Measurements from ENCODE around the gene ZNF346.
A peak's percentile ranks its signal among the peaks of the same experiment; 100 is the strongest.
"Not testable (repeated sequence)": the region's sequence is repeated elsewhere in the genome, so short reads cannot be mapped to it uniquely, and the experiment has no call there.

The ZNF346 gene, protein sequence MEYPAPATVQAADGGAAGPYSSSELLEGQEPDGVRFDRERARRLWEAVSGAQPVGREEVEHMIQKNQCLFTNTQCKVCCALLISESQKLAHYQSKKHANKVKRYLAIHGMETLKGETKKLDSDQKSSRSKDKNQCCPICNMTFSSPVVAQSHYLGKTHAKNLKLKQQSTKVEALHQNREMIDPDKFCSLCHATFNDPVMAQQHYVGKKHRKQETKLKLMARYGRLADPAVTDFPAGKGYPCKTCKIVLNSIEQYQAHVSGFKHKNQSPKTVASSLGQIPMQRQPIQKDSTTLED

DNA sequence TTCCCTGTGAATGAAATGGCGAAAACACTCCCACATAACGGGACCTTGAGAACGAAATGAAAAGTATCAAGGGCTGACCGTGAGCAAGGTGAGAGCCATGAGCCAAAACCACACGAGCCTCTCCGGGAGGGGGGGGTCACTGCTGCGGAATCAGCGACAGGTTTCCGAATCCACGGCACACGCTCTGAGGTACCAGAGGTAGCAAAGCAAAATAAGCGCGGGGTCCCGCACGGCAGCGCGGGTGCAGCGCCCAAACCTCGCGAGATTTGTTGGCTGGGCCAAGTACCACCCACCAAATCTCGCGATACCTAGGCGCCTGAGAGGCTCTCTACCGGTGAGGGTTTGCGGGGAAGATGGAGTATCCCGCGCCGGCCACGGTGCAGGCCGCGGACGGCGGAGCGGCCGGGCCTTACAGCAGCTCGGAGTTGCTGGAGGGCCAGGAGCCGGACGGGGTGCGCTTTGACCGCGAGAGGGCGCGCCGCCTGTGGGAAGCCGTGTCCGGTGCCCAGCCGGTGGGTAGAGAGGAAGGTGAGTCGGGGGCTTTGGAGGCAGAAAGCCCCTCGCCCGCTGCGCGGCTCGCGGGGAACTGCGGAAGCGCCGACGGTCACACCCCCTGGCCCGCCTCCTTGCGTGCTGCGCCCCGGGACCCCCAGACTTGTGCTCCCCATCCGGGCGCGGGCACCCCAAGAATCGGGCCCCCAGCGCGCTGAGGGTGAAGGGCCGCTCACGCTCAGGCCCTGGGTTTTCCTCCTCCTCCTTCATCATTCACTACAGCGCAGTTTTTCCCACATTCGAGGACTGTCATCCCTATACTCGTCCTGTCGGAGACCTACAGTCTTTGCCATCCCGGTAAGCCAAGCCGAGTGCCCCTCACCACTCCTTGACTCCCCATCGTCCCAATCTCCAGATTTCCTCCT, at the start of gene ZNF346:
Gene ZNF346 (plus strand): TSS at position 311 of the 917 bp plus-strand sequence. CDS start 43 bp downstream, at position 354.
- DNase-seq, result peak; percentile 83

DNA sequence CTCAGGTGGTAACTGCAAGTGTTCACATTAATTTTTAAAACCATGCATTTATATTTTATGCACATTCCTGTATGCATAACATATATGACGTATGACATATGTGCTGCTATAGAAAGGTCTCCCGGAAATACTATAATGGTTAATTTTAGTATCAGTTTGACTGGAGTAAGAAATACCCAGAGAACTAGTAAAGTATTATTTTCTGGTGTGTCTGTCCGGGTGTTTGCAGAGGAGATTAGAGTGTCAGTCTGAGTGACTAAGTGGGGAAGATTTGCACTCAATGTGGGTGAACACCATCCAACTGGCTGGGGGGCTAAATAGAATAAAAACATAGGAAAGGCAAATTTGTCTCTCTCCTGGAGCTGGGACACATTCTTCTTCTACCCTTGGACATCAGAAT, 42.8 kb upstream of the ZNF346 start:
- no peak for DNase-seq

- DNase-seq, result no peak
Observed at GRCh38 chr5:176980818-176981217, 41.7 kb upstream of the ZNF346 start.

DNA sequence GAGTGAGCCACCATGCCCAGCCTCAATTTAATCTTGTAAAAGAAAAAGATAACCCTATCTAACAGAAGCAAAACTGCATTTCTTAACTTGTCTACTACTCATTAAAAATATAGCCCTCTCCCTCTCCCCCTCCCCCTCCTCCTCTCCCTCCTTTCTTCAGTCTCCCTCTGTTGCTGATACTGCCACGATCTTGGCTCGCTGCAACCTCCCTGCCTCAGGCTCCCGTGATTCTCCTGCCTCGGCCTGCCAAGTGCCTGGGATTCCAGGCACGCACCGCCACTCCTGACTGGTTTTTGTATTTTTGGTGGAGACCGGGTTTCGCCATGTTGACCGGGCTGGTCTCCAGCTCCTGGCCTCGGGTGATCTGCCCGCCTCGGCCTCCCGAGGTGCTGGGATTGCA, 39.4 kb upstream of the ZNF346 start:
- DNase-seq, result not testable (repeated sequence)

GRCh38 chr5:176983593-176983992, 38.9 kb upstream of the ZNF346 start:
- not testable (repeated sequence) for DNase-seq

DNA sequence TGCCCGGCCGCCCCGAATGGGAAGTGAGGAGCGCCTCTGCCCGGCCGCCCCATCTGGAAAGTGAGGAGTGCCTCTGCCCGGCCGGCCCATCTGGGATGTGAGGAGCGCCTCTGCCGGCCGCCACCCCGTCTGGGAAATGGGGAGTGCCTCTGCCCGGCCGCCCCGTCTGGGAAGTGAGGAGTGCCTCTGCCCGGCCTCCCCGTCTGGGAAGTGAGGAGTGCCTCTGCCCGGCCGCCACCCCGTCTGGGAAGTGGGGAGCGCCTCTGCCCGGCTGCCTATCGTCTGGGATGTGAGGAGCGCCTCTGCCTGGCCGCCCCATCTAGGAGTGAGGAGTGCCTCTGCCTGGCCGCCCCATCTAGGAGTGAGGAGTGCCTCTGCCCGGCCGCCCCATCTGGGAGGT, 38.3 kb upstream of the ZNF346 start:
- DNase-seq, result not testable (repeated sequence)

DNA sequence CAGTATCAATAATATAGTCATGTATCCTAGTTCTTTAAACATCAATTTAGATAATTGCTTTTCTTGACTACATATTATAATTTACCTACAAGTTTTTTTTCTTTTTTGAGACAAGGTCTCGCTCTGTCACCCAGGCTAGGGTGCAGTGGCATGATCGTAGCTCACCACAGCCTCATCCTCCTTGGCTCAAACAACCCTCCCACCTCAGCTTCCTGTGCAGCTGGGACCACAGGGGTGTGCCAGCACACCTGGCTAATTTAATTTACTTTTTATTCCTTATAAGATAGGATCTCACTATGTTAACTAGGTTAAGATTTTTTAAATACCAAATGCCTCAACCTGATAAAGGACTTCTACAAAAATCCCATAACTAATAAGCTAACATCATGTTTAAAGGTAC, 37.0 kb upstream of the ZNF346 start:
- no peak for DNase-seq

DNA sequence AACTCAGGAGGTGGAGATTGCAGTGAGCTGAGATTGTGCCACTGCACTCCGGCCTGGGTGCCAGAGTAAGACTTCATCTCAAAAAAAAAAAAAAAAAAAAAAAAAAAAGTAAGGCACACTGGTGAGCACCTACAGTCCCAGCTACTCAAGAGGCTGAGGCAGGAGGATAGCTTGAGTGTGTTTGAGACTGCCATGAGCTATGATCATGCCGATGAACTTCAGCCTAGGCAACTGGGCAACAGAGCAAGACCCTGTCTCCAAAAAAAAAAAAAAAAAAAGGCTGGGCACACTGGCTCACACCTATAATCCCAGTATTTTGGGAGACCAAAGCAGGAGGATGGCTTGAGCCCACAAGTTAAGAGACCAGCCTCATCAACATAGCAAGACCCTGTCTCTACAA, 36.2 kb upstream of the ZNF346 start:
- no peak for DNase-seq

GRCh38 chr5:176987583-176987982, 34.9 kb upstream of the ZNF346 start:
- DNase-seq, result no peak

- not testable (repeated sequence) for DNase-seq
Observed at GRCh38 chr5:176993081-176993480, 29.4 kb upstream of the ZNF346 start.

GRCh38 chr5:176994460-176995121, 27.9 kb upstream of the ZNF346 start:
- no peak for DNase-seq

GRCh38 chr5:176995122-176995490, 27.4 kb upstream of the ZNF346 start:
- DNase-seq, result no peak

DNA sequence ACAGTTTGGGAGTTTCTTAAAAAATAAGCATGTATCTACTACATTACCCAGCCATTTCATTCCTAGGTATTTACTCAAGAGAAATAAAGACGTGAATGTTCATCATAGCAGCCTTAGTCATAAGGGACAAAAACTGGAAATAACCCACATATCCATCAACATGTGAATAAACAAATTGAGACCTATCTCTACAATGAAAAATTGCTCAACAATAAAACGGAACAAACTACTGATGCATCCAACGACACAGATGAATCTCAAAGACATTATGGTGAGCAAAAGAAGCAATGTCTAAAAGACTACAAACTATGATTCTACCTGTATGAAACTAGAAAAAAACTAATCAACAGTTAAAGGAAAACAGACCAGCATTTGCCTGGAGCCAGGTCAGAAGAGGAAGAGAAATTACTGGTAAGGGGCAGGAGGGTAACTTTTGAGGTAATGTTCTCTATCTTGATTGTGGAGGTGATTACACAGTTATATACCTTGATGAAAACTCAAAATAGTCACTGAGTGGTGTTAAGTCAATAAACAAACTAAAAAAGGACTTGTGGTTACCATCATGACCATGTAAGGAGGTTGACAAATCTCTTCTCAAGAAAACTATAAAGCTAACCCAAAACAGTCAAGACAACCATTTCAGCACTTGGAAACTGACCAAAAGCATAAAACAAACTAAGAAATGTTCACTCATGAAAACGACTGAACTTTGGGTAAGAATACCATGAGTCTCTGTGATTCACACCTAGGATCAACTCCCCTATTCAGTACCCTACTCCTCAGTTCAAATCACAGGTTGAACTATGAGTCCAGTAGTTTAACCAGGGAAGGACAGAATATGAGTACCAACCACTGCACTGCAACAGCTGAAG, 26.4 kb upstream of the ZNF346 start:
- DNase-seq, result no peak

DNA sequence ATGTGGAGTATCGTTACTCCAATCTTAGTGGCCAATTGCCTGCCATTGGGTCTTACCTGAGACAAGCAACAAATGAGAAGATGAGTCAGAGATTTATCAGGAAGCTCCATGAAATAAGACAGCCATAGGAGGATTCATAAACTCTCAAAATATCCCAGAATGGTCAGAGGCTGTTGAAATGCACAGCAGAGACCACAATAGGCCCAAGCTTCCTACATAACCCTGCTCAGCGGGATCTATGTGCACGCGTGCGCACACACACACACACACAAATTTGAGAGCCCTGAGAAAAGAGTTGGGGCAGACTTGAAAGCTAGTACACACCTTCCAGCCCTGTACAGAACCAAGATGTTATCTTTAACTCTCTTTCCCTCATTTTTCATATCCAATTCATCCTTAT, 25.7 kb upstream of the ZNF346 start:
- DNase-seq, result no peak

- no peak for DNase-seq
Observed at GRCh38 chr5:176998828-176999227, 23.7 kb upstream of the ZNF346 start.

- DNase-seq, result not testable (repeated sequence)
Observed at GRCh38 chr5:176999526-176999925, 23.0 kb upstream of the ZNF346 start.

DNA sequence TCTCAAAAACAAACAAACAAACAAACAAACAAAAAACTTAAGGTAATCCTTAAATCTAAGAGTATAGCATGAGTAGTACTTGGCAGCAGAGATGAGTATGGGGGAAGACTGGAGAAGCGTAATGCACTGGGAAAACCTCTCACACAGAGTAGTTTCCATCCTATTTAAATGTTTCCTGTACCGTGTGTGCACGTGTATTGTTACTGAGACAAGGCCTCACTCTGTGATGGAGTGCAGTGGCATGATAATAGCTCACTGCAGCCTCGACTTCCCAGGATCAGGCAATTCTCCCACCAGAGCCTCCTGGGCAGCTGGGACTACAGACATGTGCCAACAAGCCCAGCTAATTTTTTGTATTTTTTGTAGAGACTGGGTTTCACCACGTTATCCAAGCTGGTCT, 18.8 kb upstream of the ZNF346 start:
- no peak for DNase-seq

- no peak for DNase-seq
Observed at GRCh38 chr5:177004961-177005360, 17.5 kb upstream of the ZNF346 start.

DNA sequence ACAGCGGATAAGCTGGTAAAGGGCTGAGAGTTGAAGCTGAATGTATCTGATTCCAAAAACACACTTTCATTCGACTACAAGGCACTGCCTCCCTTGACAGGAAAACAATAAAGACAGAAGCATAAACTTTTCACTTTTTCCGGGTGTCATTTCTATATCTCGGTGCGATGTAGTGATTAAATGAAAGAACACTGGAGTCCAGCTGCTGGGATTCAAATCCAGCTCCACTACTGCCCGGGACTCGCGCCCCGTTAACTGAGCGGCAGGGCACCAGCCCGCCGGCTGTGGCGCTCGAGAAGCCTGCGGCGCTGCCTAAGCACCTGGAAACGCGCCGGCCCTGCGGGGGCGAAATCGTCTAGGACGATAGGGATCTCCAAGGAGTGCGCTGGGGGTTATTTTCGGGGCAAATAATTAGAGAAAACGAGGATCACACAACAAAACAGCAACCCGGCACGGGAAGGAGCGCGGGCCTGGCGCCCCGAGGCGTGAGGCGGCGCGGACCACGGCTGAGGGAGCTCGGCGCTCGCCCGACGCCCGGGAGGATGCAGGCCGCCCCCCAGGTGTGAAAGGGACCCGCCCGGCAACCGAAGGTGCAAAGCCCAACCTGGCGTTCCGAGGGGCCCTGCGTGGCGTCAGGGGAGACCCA, 16.8 kb upstream of the ZNF346 start:
- DNase-seq, result peak; percentile 50

DNA sequence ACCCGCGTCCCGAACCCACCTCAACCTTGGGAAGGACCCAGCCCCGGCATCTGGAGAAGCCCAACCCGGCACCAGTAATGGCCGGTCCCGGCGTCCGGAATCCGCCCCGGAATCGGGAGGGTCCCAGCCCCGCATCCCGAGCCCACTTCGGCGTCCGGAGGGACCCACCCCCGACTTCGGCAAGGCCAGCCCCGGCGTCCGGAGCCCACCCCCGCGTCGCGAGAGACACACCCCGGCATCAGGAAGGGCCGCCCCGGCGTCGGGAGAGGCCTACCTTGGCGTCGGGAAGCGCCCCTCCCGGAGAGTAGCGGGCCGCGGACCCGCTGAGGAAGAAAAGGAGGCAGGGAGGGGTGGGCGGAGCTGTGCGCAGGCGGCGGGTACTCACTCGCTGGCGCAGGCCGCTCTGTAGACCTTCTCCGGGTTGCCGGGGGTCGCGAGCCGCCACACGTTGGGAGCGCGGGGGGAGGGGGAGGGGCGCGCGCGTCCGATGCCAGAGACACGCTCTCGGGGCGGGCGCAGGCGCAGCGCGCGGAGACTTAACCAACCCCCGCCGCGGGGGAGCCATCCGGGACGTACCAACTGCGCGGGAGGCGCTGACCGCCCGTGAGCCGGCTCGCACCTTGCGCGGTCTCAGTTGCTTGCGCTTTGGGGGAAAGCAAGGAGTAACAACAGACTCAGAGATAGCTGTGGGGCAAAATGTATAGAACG, 16.1 kb upstream of the ZNF346 start, which contains the start of gene UIMC1:
Gene UIMC1 (minus strand): TSS at position 515 of the 708 bp plus-strand sequence. CDS start 24,164 bp downstream, outside the sequence.
- peak; percentile 93 for DNase-seq

GRCh38 chr5:177008716-177009115, 13.8 kb upstream of the ZNF346 start:
- DNase-seq, result no peak
